Suprapubic skin (tissue), 4 donors: ENCODE data around the gene TLE7. TPM values are rescaled to one million over a fixed set of nuclear protein-coding genes. Genes with fewer than 3 reads are reported as not detected.

ENCODE experiments used
- DNase-seq, 2 donors: peaks; one replicate each; pipeline ENCODE4 v3.0.0-alpha.2; 2019; ENCODE audit warnings: low spot score in 2 of 2
- H3K27ac ChIP-seq: fragments of 200-600 bp; sonication (generic); one replicate; pipeline ENCODE4 v1.5.1; 2019
- H3K27me3 ChIP-seq: fragments of 200-600 bp; sonication (generic); one replicate; pipeline ENCODE4 v1.5.1; 2019
- H3K36me3 ChIP-seq: fragments of 200-600 bp; sonication (generic); one replicate; pipeline ENCODE4 v1.5.1; 2019
- H3K4me1 ChIP-seq: fragments of 200-600 bp; sonication (generic); one replicate; pipeline ENCODE4 v1.5.1; 2019
- H3K4me3 ChIP-seq: fragments of 200-600 bp; sonication (generic); one replicate; pipeline ENCODE4 v1.5.1; 2019; ENCODE audit warnings: mild to moderate bottlenecking
- H3K9me3 ChIP-seq: fragments of 200-600 bp; sonication (generic); one replicate; pipeline ENCODE4 v1.5.1; 2019
- EP300 ChIP-seq: sonication (generic); formaldehyde crosslinking; IDR thresholded peaks from one replicate; pipeline ENCODE4 v1.6.1; 2017; ENCODE audit warnings: antibody characterized with exemption
- POLR2A ChIP-seq, 2 donors: fragments of 450-650 bp; IDR thresholded peaks; one replicate each; pipeline ENCODE4 v1.6.1; 2017; ENCODE audit warnings: antibody characterized with exemption in 2 of 2, mild to moderate bottlenecking in 2 of 2, moderate library complexity in 2 of 2
- POLR2AphosphoS5 ChIP-seq, 3 donors: sonication (generic); formaldehyde crosslinking; IDR thresholded peaks; one replicate each; pipeline ENCODE4 v1.6.1; 2017; ENCODE audit warnings: antibody characterized with exemption in 3 of 3
- WGBS: methylation state at CpG from one replicate; pipeline ENCODE4 v1.1.5; 2018; 5-methylcytosine and 5-hydroxymethylcytosine counted together
- total RNA-seq, 4 donors: library from RNA; depleted of rRNA; stranded (reverse); fragments of >200 nt; gene quantifications; one replicate each; pipeline ENCODE4 v1.1.0, GENCODE V29; 2016
- TF ChIP-seq, protein P1 (sequence below), 2 donors: fragments of 200-600 bp in 1 of 2; fragments of 450-650 bp in 1 of 2; sonication (generic) in 1 of 2; IDR thresholded peaks; one replicate each; pipeline ENCODE4 v1.5.1; 2016 to 2019; ENCODE audit warnings: antibody characterized with exemption in 2 of 2, mild to moderate bottlenecking in 1 of 2, moderate library complexity in 1 of 2

Gene TLE7
- total RNA-seq, 4 donors from 2014 or later, result not detected

DNA sequence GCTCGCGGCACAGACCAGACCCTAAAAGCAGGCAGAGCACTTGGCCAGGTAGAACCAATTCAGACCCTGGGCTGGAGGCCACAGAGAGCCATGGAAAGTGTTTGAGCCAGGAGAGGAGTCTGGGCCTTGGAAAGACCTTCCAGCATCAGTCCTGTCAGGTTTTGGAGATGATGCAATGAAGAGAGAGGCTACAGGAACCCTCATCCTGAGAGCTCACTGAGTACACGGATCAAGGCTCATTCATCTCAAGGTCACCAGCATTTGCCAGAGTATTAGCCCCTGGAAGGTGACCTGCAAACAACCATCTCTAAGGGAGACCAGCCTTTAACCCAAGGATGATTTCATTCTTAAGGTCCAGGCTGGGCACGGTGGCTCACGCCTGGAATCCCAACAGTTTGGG, 27.8 kb downstream of the TLE7 start:
- H3K9me3 ChIP-seq, result no peaks in the 10 kb centered on the region
- peaks cover 29% of the 10 kb centered on the region for H3K27me3 ChIP-seq
- WGBS, result 93% methylated on average over 4 of the region's 5 CpGs
- TF ChIP-seq POLR2AphosphoS5 (IDR thresholded peaks at IDR 0.05) (no peak), POLR2A (IDR thresholded peaks at IDR 0.05) (no peak), EP300 (no peak)
- TF ChIP-seq, protein P1, sequence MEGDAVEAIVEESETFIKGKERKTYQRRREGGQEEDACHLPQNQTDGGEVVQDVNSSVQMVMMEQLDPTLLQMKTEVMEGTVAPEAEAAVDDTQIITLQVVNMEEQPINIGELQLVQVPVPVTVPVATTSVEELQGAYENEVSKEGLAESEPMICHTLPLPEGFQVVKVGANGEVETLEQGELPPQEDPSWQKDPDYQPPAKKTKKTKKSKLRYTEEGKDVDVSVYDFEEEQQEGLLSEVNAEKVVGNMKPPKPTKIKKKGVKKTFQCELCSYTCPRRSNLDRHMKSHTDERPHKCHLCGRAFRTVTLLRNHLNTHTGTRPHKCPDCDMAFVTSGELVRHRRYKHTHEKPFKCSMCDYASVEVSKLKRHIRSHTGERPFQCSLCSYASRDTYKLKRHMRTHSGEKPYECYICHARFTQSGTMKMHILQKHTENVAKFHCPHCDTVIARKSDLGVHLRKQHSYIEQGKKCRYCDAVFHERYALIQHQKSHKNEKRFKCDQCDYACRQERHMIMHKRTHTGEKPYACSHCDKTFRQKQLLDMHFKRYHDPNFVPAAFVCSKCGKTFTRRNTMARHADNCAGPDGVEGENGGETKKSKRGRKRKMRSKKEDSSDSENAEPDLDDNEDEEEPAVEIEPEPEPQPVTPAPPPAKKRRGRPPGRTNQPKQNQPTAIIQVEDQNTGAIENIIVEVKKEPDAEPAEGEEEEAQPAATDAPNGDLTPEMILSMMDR (IDR thresholded peaks at IDR 0.05), result no peak
- no peak overlapping the region for H3K27ac ChIP-seq
- no peak overlapping the region for H3K4me3 ChIP-seq
- DNase-seq, result no peak
- no peaks in the 10 kb centered on the region for H3K4me1 ChIP-seq
- no peaks in the 10 kb centered on the region for H3K36me3 ChIP-seq

DNA sequence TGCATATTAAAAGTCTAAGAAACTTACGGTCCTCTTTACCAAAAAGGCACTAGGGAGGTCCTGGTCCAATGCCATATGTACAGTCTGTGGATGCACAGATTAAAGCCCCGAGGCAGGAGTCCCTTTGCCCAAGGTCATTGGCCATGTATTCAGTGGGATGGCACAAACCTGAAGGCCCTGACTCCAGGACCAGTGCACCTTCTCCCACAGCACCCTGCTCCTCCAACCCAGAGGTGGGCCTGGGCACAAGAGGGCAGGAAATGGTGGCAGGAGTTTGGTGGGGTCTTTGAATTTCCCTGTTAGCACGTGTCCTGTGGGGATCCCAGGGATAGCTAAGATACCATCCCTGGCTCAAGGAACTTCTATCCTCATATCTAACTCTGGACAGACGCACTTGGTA, 28.5 kb downstream of the TLE7 start:
- WGBS, result 79% methylated on average over 4 of the region's 4 CpGs

DNA sequence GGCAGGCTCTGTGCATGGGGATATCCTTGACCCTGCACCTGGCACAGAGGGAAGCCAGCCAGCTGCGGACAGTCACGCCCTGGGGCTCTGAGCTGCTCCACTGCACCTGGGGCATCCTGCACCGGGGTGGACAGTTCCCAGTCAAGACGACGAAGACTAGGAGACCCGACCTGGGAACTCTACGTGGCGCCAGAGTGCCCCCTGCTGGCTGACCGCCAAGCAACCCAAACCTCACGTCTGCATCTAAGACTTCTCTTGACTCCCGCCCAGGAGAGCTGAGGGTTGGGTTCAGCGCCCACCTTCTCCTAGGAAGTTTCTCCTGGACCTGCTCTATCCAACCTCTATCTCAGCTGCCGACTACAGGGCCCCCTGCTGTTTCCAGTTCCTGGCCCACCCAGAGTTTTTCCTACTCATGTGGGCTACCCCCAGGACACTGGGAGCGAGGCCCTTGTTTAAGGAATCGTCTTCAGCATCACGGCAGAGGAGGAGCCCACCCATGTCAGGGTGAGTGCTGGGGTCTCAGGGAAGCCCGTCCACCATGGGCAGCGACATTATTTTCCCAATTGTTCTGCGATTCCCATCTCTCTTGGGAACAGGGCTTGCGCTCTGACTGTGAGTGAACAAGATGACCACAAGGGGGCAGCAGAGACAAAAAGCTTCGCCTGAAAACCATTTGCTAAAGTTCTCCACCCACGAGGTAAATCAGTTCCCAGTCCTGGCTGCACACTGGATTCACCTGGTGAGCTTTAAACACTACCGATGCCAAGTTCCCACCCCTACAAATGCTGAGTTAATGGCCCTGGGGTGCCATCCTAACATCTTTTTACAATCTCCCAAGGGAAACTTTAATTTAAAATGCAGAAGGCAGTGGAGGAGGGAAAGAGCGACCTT, 29.3 kb downstream of the TLE7 start:
- peak in 1 of 2 donors; percentile 67 for DNase-seq
- Histone ChIP-seq H3K36me3 (no peaks in the 10 kb centered on the region), H3K4me3 (no peak overlapping the region), H3K9me3 (no peaks in the 10 kb centered on the region), H3K27ac (no peak overlapping the region), H3K27me3 (peaks cover 31% of the 10 kb centered on the region), H3K4me1 (no peaks in the 10 kb centered on the region)
- WGBS, result 18% methylated on average over 5 of the region's 24 CpGs
- TF ChIP-seq EP300 (no peak), POLR2A (IDR thresholded peaks at IDR 0.05) (no peak), POLR2AphosphoS5 (IDR thresholded peaks at IDR 0.05) (no peak)
- TF ChIP-seq, protein P1 (IDR thresholded peaks at IDR 0.05), result peak; percentile 56 to 79

More for the DNA sequence above, 28.5 kb downstream of the TLE7 start:
- Histone ChIP-seq H3K9me3 (no peaks in the 10 kb centered on the region), H3K4me1 (no peaks in the 10 kb centered on the region), H3K4me3 (no peak overlapping the region), H3K27me3 (peaks cover 35% of the 10 kb centered on the region), H3K36me3 (no peaks in the 10 kb centered on the region), H3K27ac (no peak overlapping the region)
- no peak for DNase-seq
- TF ChIP-seq EP300 (no peak), POLR2A (IDR thresholded peaks at IDR 0.05) (no peak), POLR2AphosphoS5 (IDR thresholded peaks at IDR 0.05) (no peak)
- TF ChIP-seq, protein P1 (IDR thresholded peaks at IDR 0.05), result no peak

DNA sequence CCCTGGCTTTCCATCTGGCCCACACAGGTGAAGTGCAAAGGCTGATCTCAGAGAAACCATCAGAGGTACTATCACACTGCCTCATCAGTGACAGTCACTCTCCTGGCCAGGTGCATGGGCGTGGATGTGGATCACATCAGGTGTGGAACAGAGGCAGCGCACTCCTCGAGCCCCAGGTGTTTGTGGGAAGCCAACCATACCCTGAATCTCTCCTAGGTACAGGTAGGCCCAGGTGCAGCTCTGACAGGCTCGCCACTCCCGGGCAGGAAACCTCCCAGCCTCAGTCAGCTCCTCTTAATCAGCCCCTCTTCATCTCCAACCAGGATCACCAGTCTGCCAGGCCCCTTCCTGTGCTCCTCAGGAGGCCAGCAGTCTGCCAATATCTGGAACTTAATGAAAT, 31.7 kb downstream of the TLE7 start:
- 62% methylated on average over 5 of the region's 5 CpGs for WGBS

More for the DNA sequence above, 31.7 kb downstream of the TLE7 start:
- Histone ChIP-seq H3K27ac (no peak overlapping the region), H3K4me3 (no peak overlapping the region), H3K36me3 (no peaks in the 10 kb centered on the region), H3K27me3 (peaks cover 25% of the 10 kb centered on the region), H3K9me3 (no peaks in the 10 kb centered on the region), H3K4me1 (no peaks in the 10 kb centered on the region)
- TF ChIP-seq, protein P1 (IDR thresholded peaks at IDR 0.05), result no peak
- no peak for TF ChIP-seq POLR2A (IDR thresholded peaks at IDR 0.05)
- TF ChIP-seq EP300, result no peak
- TF ChIP-seq POLR2AphosphoS5 (IDR thresholded peaks at IDR 0.05), result no peak
- DNase-seq, result no peak
